HS-5 (cell line): ENCODE results near the gene SPECC1L.

ENCODE experiments used
- DNase-seq: peaks from one replicate; pipeline ENCODE4 v3.0.0-alpha.2; 2012; ENCODE audit warnings: low read depth

SPECC1L gene

GRCh38 chr22:24367841-24368240, 97.2 kb downstream of the SPECC1L start:
- peak; percentile 34 for DNase-seq

DNA sequence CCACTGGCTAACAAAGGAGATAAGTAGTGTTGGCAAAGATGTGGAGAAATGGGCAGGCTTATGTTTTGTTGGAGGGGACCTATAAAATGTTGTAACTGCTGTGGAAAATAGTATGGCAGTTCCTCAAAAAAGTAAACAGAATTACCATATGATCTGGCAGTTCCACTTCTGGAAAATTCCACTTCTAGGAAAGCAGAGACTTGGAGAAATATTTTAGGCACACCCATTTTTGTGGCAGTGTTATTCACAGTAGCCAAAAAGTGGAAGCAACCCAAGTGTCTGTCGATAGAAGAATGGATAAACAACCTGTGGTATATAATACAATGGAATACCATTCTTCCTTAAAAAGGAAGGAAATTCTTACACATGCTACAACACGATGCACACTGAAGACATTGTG, 99.8 kb downstream of the SPECC1L start:
- DNase-seq = no peak

DNA sequence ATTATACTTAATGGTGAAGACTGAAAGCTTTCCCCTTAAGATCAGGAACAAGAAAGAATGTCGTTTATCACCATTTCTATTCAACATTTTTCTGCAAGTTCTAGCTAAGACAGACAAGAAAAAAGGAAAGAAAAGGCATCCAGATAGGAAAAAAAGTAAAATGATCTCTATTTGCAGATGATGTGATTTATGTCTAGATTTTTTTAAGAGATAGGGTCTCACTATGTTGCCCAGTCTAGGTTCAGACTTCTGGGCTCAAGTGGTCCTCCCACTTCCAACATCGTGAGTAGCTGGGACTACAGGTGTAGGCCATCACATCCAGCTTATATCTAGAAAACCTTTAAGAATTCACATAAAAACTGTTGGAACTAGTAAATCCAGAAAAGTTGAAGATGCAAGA, 105.4 kb downstream of the SPECC1L start:
- no peak for DNase-seq

GRCh38 chr22:24376586-24376985, 106.0 kb downstream of the SPECC1L start:
- DNase-seq = no peak

- peak; percentile 56 for DNase-seq
Measured at GRCh38 chr22:24379536-24379935, 108.9 kb downstream of the SPECC1L start.

DNA sequence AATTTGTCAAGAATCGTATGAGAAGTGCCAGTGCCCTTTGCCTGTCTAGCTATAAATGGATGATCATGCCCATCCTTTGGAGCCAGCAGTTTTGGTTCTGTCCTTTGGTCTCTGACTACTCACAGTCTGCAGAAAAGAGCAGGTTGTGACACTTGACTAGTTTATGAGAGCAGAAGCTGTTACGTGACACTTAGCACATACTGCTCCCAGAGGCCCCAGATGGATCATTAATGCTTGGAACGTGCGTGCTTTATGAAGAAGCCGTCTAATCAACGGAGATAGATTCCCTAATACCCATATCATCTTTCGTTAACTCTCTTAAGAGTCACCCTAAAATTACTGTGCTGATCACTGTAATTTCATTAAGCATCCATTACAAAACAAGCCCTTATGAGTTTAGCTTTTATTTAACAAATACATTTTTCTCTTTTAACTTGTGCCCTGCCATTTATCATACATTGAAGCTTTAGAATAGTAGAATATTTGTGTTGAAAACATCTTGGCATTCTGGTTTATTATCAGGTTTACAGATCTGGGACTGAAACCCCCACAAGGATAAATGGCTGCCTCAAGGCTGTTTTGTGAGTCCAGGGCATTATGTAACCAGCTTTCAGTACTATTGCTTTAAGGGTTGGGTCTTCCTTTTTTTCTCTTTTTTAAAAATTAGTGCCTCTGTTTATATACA, 109.7 kb downstream of the SPECC1L start:
- no peak for DNase-seq

DNA sequence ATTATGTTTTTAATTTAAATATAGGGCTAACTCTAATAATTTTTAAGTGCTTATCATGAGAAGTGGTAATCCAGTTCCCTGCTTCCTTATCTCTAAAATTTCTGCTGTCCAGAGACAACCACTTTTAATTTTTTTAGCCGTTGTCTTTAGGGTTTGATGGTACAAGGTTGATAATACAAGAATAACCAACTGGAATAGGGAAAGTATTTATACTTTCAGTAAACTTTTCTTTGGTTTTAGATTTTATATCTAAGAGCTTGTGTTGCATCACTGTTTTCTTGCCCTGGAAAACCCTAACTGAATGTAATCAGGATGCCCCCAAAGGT, 110.2 kb downstream of the SPECC1L start:
- no peak for DNase-seq

GRCh38 chr22:24383061-24383460, 112.4 kb downstream of the SPECC1L start:
- DNase-seq = no peak

GRCh38 chr22:24384131-24384530, 113.5 kb downstream of the SPECC1L start:
- no peak for DNase-seq

DNA sequence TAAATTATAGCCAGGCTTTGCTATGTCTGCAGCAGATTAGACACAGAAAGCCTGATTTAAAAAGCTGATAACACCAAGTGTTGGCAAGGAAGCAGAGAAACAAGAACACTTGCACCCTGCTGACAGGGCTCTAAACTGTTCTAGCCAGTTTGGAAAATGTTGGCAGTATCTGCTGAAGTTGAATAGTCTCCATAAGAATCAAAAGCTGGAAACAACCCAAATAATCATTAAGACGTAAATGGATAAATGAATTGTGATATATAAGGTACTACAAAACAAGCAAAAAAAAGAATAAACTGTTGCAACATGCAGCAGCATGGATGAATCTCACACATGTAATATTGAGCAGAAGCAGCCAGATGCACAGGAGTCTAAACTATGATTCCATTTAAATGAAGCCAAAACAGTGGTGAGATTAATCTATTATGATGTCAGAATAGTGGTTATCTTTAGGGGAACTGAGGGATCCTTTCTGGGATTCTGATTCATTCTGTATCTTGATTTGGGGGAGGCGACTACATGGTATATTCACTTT, 116.4 kb downstream of the SPECC1L start:
- no peak for DNase-seq

GRCh38 chr22:24389680-24390079, 119.0 kb downstream of the SPECC1L start:
- no peak for DNase-seq

DNA sequence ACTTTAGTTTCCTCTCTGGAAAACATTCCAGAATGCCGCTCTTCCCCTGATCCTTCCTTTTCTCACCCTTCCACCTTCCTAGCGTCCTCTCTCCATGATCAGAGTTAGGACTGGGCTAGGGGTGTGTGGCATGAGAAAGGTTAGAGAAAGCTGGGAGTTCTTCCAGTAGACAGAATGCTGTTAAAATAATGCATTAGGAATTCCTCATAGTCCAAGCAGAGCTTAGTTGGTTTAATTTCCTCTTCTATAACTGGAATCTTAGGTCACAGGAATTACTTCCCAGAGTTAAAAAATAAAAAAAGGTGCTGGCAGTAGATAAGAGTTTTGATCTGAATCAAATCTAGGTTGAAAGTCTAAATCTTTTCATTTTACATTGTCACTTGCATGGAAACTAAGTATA, 119.5 kb downstream of the SPECC1L start:
- no peak for DNase-seq

GRCh38 chr22:24390576-24390975, 119.9 kb downstream of the SPECC1L start:
- DNase-seq = no peak

- peak; percentile 70 for DNase-seq
Measured at GRCh38 chr22:24391836-24392217, 121.2 kb downstream of the SPECC1L start.

- no peak for DNase-seq
Measured at GRCh38 chr22:24392218-24392931, 121.7 kb downstream of the SPECC1L start.

- DNase-seq = no peak
Measured at GRCh38 chr22:24393012-24393559, 122.5 kb downstream of the SPECC1L start.

- DNase-seq = no peak
Measured at GRCh38 chr22:24393848-24394247, 123.2 kb downstream of the SPECC1L start.

DNA sequence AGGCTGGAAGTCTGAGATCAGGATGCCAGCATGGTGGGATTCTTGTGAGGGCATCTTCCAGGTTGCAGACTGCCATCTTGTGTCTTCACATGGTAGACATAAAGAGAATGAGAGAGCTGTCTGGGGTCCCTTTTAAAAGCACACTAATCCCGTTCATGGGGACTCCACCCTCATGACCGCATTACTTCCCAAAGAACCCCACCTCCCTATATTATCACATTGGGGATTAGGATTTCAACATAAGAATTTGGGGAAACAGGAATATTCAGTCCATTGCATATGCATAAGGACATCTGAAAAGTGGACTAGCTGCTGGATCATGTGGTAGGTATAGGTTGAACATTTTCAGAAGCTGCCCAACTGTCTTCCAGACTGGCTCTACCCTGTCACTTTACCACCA, 123.6 kb downstream of the SPECC1L start:
- DNase-seq = no peak

DNA sequence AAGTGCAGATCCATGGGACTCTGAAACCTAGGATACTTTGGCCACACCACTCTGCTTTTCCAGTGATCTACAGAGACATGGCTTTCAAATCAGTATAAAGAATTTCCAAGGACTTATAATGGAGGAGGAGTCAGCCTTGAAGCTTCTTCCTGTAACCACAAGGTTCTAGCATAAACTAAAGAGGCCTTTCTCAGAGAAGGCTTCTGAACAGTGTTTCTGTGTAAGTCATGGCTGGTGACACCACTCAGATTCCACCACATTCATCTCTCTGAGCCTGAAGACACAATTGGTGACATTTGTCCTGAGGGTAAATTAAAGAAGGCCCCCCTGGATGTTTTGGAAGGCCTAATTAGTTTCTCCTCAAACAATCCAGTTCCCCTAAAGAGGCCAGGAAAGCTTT, 127.8 kb downstream of the SPECC1L start:
- DNase-seq = no peak

GRCh38 chr22:24400034-24400725, 129.5 kb downstream of the SPECC1L start:
- no peak for DNase-seq

GRCh38 chr22:24400726-24401596, 130.3 kb downstream of the SPECC1L start:
- DNase-seq = no peak

- no peak for DNase-seq
Measured at GRCh38 chr22:24401931-24402367, 131.3 kb downstream of the SPECC1L start.
